HepG2 (cell line): Measurements from ENCODE around the gene DDAH2. TPM values are rescaled to one million over a fixed set of nuclear protein-coding genes. Genes with fewer than 3 reads are reported as not detected.

Experiments
- CENPT ChIP-seq: sonication (generic); formaldehyde crosslinking; IDR thresholded peaks from 2 replicates; pipeline ENCODE4 v1.8.0; 2022; ENCODE audit warnings: low read depth, mild to moderate bottlenecking, moderate library complexity, missing genetic modification reagents
- CHCHD3 ChIP-seq: sonication (generic); formaldehyde crosslinking; IDR thresholded peaks from 2 replicates; pipeline ENCODE4 v1.8.0; 2022; ENCODE audit warnings: mild to moderate bottlenecking, missing genetic modification reagents, moderate library complexity
- ESRRA ChIP-seq: sonication (generic); formaldehyde crosslinking; IDR thresholded peaks from 2 replicates; pipeline ENCODE4 v1.5.1; 2020; ENCODE audit warnings: mild to moderate bottlenecking, low read depth, missing genetic modification reagents
- GABPB1 ChIP-seq: IDR thresholded peaks from 2 replicates; pipeline ENCODE4 v1.6.1; 2016; ENCODE audit warnings: mild to moderate bottlenecking, missing genetic modification reagents, moderate library complexity, missing compliant biosample characterization
- IRF1 ChIP-seq: sonication (generic); formaldehyde crosslinking; IDR thresholded peaks from 2 replicates; pipeline ENCODE4 v1.4.0; 2020; ENCODE audit warnings: low read depth, mild to moderate bottlenecking, missing genetic modification reagents
- KAT8 ChIP-seq: IDR thresholded peaks from 2 replicates; pipeline ENCODE4 v1.6.1; 2016; ENCODE audit warnings: missing genetic modification reagents, missing compliant biosample characterization
- KLF11 ChIP-seq: IDR thresholded peaks from 2 replicates; pipeline ENCODE4 v1.6.1; 2016; ENCODE audit warnings: missing compliant biosample characterization
- MBNL3 ChIP-seq: fragments of 250-450 bp; sonication (Bioruptor Pico); conservative IDR thresholded peaks from 2 replicates; pipeline ENCODE4 v1.8.0; 2022; ENCODE audit warnings: mild to moderate bottlenecking, inconsistent platforms
- NFYB ChIP-seq: sonication (generic); formaldehyde crosslinking; IDR thresholded peaks from 2 replicates; pipeline ENCODE4 v1.4.0; 2020; ENCODE audit warnings: missing genetic modification reagents
- NFYC ChIP-seq: IDR thresholded peaks from 2 replicates; pipeline ENCODE4 v1.6.1; 2016; ENCODE audit warnings: missing genetic modification reagents, missing compliant biosample characterization
- PCBP2 ChIP-seq: fragments of 200-400 bp; formaldehyde crosslinking; optimal IDR thresholded peaks from 2 replicates; pipeline ENCODE3; 2018; ENCODE audit warnings: low read length, low read depth; ENCODE audit not compliant: poor library complexity, severe bottlenecking
- RAD21 ChIP-seq: fragments of 450-650 bp; formaldehyde crosslinking; IDR thresholded peaks from 2 replicates; pipeline ENCODE4 v1.5.0; 2020; ENCODE audit warnings: mild to moderate bottlenecking
- SP140L ChIP-seq: sonication (generic); formaldehyde crosslinking; IDR thresholded peaks from 2 replicates; pipeline ENCODE4 v1.4.0; 2020; ENCODE audit warnings: missing genetic modification reagents, borderline replicate concordance
- THAP9 ChIP-seq: sonication (generic); formaldehyde crosslinking; IDR thresholded peaks from 2 replicates; pipeline ENCODE4; 2020; ENCODE audit warnings: missing genetic modification reagents, mild to moderate bottlenecking, borderline replicate concordance
- ZBTB3 ChIP-seq: sonication (generic); formaldehyde crosslinking; IDR thresholded peaks from 2 replicates; pipeline ENCODE4 v1.4.0; 2020; ENCODE audit warnings: low read depth, mild to moderate bottlenecking, moderate library complexity, missing genetic modification reagents, borderline replicate concordance
- ZFP41 ChIP-seq: sonication (generic); formaldehyde crosslinking; IDR thresholded peaks from 2 replicates; pipeline ENCODE4 v1.4.0; 2020; ENCODE audit warnings: mild to moderate bottlenecking, missing genetic modification reagents, borderline replicate concordance
- ZNF282 ChIP-seq: fragments of 450-650 bp; IDR thresholded peaks from 2 replicates; pipeline ENCODE4 v1.6.1; 2018; ENCODE audit not compliant: partially characterized antibody
- ZNF530 ChIP-seq: sonication (generic); formaldehyde crosslinking; IDR thresholded peaks from 2 replicates; pipeline ENCODE4 v1.5.0; 2020; ENCODE audit warnings: low read depth, mild to moderate bottlenecking, missing genetic modification reagents
- ZNF552 ChIP-seq: sonication (generic); formaldehyde crosslinking; IDR thresholded peaks from 2 replicates; pipeline ENCODE4 v1.9.0; 2022; ENCODE audit warnings: missing genetic modification reagents, mild to moderate bottlenecking, borderline replicate concordance
- ZNF784 ChIP-seq: sonication (generic); formaldehyde crosslinking; IDR thresholded peaks from 2 replicates; pipeline ENCODE4 v1.5.1; 2020; ENCODE audit warnings: missing genetic modification reagents, mild to moderate bottlenecking, borderline replicate concordance
- ZNF816 ChIP-seq: sonication (generic); formaldehyde crosslinking; IDR thresholded peaks from 2 replicates; pipeline ENCODE4 v1.8.0; 2022; ENCODE audit warnings: missing genetic modification reagents, mild to moderate bottlenecking, borderline replicate concordance
- ZNF891 ChIP-seq: sonication (generic); formaldehyde crosslinking; IDR thresholded peaks from 2 replicates; pipeline ENCODE4 v1.5.0; 2020; ENCODE audit warnings: mild to moderate bottlenecking, missing genetic modification reagents
- polyA plus RNA-seq, 8 experiments: library from polyadenylated mRNA; depleted of rRNA in 3 of 8; stranded (reverse) in 7 of 8; unstranded in 1 of 8; fragments of >200 nt; fragmentation: Illumina TruSeq in 4 of 8; extraction: Trizol in 4 of 8; gene quantifications; 2 replicates each; pipeline versions ENCODE4 v1.2.1 to v1.2.3, GENCODE V29; 2011 to 2016; ENCODE audit warnings: low read depth in 4 of 8, missing spikeins in 1 of 8, mixed read lengths in 1 of 8; ENCODE audit not compliant: insufficient read depth in 1 of 8
- total RNA-seq, 5 experiments: library from RNA; depleted of rRNA; stranded (reverse); fragments of >200 nt; fragmentation: Illumina TruSeq; extraction: Trizol; gene quantifications; 2 replicates each; pipeline ENCODE4 v1.2.3, GENCODE V29; 2016; ENCODE audit warnings: low read depth in 1 of 5
- TF ChIP-seq, protein P1 (sequence below): sonication (generic); formaldehyde crosslinking; IDR thresholded peaks from 2 replicates; pipeline ENCODE4 v1.9.0; 2021; ENCODE audit warnings: missing genetic modification reagents, mild to moderate bottlenecking, borderline replicate concordance

Gene DDAH2
- total and polyA plus RNA-seq, 2 of the 13 experiments (the other 11 are each of a cell fraction or from before 2014, with no cell fraction given): 16.4 to 21.1 TPM

GRCh38 chr6:31737991-31738979 lies 9.2 kb upstream of the DDAH2 start (continued):
- TF ChIP-seq ZNF784 (CRISPR knock-in tag) (no peak), ZNF552 (CRISPR knock-in tag) (no peak), ZFP41 (CRISPR knock-in tag) (no peak), MBNL3 (CRISPR knock-in tag) (no peak), ZNF530 (CRISPR knock-in tag) (no peak), CENPT (CRISPR knock-in tag) (no peak), ZNF891 (no peak; the same call in 1 of the 2 replicates), IRF1 (no peak), NFYC (peak; percentile 52; the same call in 1 of the 2 replicates), ZNF816 (no peak; the same call in 1 of the 2 replicates), RAD21 (CRISPR knock-in tag) (peak; percentile 38; the same call in 1 of the 2 replicates), GABPB1 (CRISPR knock-in tag) (no peak; the same call in 1 of the 2 replicates), CHCHD3 (no peak), KLF11 (0 out of 2 replicates have a peak, but pooled peaks have one; percentile 47), ZBTB3 (no peak), KAT8 (CRISPR knock-in tag) (peak; percentile 59; the same call in 1 of the 2 replicates), THAP9 (no peak), ZNF282 (no peak), SP140L (CRISPR knock-in tag) (no peak; the same call in 1 of the 2 replicates), ESRRA (peak; percentile 58), PCBP2 (no peak), NFYB (peak; percentile 51)
- TF ChIP-seq, protein P1, sequence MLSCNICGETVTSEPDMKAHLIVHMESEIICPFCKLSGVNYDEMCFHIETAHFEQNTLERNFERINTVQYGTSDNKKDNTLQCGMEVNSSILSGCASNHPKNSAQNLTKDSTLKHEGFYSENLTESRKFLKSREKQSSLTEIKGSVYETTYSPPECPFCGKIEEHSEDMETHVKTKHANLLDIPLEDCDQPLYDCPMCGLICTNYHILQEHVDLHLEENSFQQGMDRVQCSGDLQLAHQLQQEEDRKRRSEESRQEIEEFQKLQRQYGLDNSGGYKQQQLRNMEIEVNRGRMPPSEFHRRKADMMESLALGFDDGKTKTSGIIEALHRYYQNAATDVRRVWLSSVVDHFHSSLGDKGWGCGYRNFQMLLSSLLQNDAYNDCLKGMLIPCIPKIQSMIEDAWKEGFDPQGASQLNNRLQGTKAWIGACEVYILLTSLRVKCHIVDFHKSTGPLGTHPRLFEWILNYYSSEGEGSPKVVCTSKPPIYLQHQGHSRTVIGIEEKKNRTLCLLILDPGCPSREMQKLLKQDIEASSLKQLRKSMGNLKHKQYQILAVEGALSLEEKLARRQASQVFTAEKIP (CRISPR knock-in tag): no peak
